HCT116 (cell line): ENCODE results near the gene EBPL. TPM values are rescaled to one million over a fixed set of nuclear protein-coding genes. Genes with fewer than 3 reads are reported as not detected.

Experiments used
- ATAC-seq: fragments of 200-7000 bp; cut with Tn5 transposase; 2 replicates; pipeline ENCODE4 v1.9.1; 2020; ENCODE audit warnings: mild to moderate bottlenecking, moderate library complexity
- BruUV-seq: library from RNA; stranded (reverse); fragments of 400-500 nt; replicated peaks from 2 replicates; lab custom pipeline; 2021; lab: Mats Ljungman, UMichigan
- CTCF ChIA-PET: fragments of 300-600 bp; sonication (Branson Sonifier 250); formaldehyde crosslinking; loops from one replicate; lab custom pipeline; 2021; ENCODE audit warnings: antibody characterized with exemption; lab: Charles Lee
- POLR2A ChIA-PET: fragments of 300-600, 350-600 bp; sonication (Branson Sonifier 250); formaldehyde crosslinking; loops from one replicate; lab custom pipeline; 2021; ENCODE audit warnings: antibody characterized with exemption; lab: Charles Lee
- RAD21 ChIA-PET, 2 experiments: fragments of 300-600 bp; sonication (Branson Sonifier 250); formaldehyde crosslinking; loops; one replicate each; lab custom pipeline; 2023; ENCODE audit warnings: low total read pairs in 2 of 2; ENCODE audit not compliant: uncharacterized antibody in 2 of 2, unreplicated experiment in 2 of 2, low non-redundant PET in 1 of 2; lab: Charles Lee
- DNase-seq: peaks from one replicate; pipeline ENCODE4 v3.0.0-alpha.2; 2010; ENCODE audit warnings: low read depth, low spot score
- H2AFZ ChIP-seq: fragments of 200-600 bp; shearing (Covaris generic), sonication (generic); 2 replicates; pipeline ENCODE4 v1.6.1; 2017; ENCODE audit warnings: low read depth, mixed run types, mixed read lengths, antibody characterized with exemption, low read length; ENCODE audit not compliant: poor library complexity, severe bottlenecking
- H3K27ac ChIP-seq: 2 replicates; pipeline ENCODE4 v1.5.1; 2012; ENCODE audit warnings: low read depth, low read length
- H3K27me3 ChIP-seq: fragments of 200-600 bp; sonication (generic); 2 replicates; pipeline ENCODE4 v1.6.1; 2016; ENCODE audit warnings: mixed run types, low read length, mixed read lengths; ENCODE audit not compliant: insufficient read depth
- H3K36me3 ChIP-seq, 2 experiments: fragments of 200-500 bp in 1 of 2; fragments of 200-600 bp in 1 of 2; sonication (Bioruptor generic) in 1 of 2; sonication (generic) in 1 of 2; 2 replicates each; pipeline versions ENCODE4 v1.5.1 to v1.6.1; 2014 to 2016; ENCODE audit warnings: low read length in 2 of 2, inconsistent platforms in 1 of 2, mixed read lengths in 1 of 2, mixed run types in 1 of 2; ENCODE audit not compliant: insufficient read depth in 2 of 2, control insufficient read depth in 1 of 2
- H3K4me1 ChIP-seq, 2 experiments: fragments of 200-600 bp in 1 of 2; sonication (generic) in 1 of 2; 2 replicates each; pipeline versions ENCODE4 v1.5.1 to v1.6.1; 2012 to 2017; ENCODE audit warnings: low read length in 2 of 2, inconsistent platforms in 1 of 2, mild to moderate bottlenecking in 1 of 2, mixed read lengths in 1 of 2, mixed run types in 1 of 2, moderate library complexity in 1 of 2; ENCODE audit not compliant: insufficient read depth in 2 of 2, control insufficient read depth in 1 of 2
- H3K4me2 ChIP-seq: fragments of 200-600 bp; sonication (generic); 2 replicates; pipeline ENCODE4 v1.6.1; 2017; ENCODE audit warnings: mixed run types, low read length, mixed read lengths
- H3K4me3 ChIP-seq, 2 experiments: fragments of 200-600 bp in 1 of 2; sonication (generic) in 1 of 2; replicated peaks in 1 of 2; 2 replicates each; pipeline ENCODE4 v1.5.1; 2011 to 2016; ENCODE audit warnings: low read length in 2 of 2, control low read depth in 1 of 2, low read depth in 1 of 2, mild to moderate bottlenecking in 1 of 2, mixed read lengths in 1 of 2, mixed run types in 1 of 2
- H3K79me2 ChIP-seq: fragments of 200-600 bp; sonication (generic); 2 replicates; pipeline ENCODE4 v1.6.1; 2017; ENCODE audit warnings: mild to moderate bottlenecking, mixed run types, low read length, moderate library complexity, mixed read lengths; ENCODE audit not compliant: insufficient read depth
- H3K9ac ChIP-seq: fragments of 200-600 bp; sonication (generic); 2 replicates; pipeline ENCODE4 v1.6.1; 2016; ENCODE audit warnings: low read length, mixed read lengths
- H3K9me2 ChIP-seq: fragments of 200-600 bp; sonication (generic), shearing (Covaris generic); 2 replicates; pipeline ENCODE4 v1.6.1; 2017; ENCODE audit warnings: mixed run types, mild to moderate bottlenecking, moderate library complexity; ENCODE audit not compliant: insufficient read depth
- H3K9me3 ChIP-seq, 2 experiments: fragments of 200-500 bp in 1 of 2; fragments of 200-600 bp in 1 of 2; sonication (Bioruptor generic) in 1 of 2; sonication (generic) in 1 of 2; 2 replicates each; pipeline ENCODE4 v1.6.1; 2014 to 2017; ENCODE audit warnings: low read length in 2 of 2, mixed read lengths in 2 of 2, inconsistent platforms in 1 of 2, low read depth in 1 of 2, mild to moderate bottlenecking in 1 of 2, mixed run types in 1 of 2, moderate library complexity in 1 of 2; ENCODE audit not compliant: control insufficient read depth in 1 of 2, insufficient read depth in 1 of 2
- H4K20me1 ChIP-seq: fragments of 200-600 bp; sonication (generic), shearing (Covaris generic); 2 replicates; pipeline ENCODE4 v1.6.1; 2017; ENCODE audit warnings: mixed run types, mild to moderate bottlenecking, moderate library complexity; ENCODE audit not compliant: insufficient read depth
- ATF3 ChIP-seq: IDR thresholded peaks from 2 replicates; pipeline ENCODE4 v1.6.1; 2012
- CBX3 ChIP-seq: IDR thresholded peaks from 2 replicates; pipeline ENCODE4 v1.6.1; 2012; ENCODE audit warnings: low read depth
- CEBPB ChIP-seq: IDR thresholded peaks from 2 replicates; pipeline ENCODE4 v1.6.1; 2012; ENCODE audit warnings: low read depth
- CTCF ChIP-seq, 3 experiments: fragments of 200-600 bp in 1 of 3; sonication (generic) in 1 of 3; IDR thresholded peaks in 2 of 3; conservative IDR thresholded peaks in 1 of 3; 2 replicates each; pipeline ENCODE4 v1.5.1; 2012 to 2017; ENCODE audit warnings: low read depth in 2 of 3, low read length in 2 of 3, antibody characterized with exemption in 1 of 3, borderline replicate concordance in 1 of 3, control low read depth in 1 of 3, mild to moderate bottlenecking in 1 of 3, mixed read lengths in 1 of 3, mixed run types in 1 of 3, moderate library complexity in 1 of 3; ENCODE audit not compliant: insufficient read depth in 1 of 3
- EGR1 ChIP-seq: IDR thresholded peaks from 2 replicates; pipeline ENCODE4 v1.6.1; 2012; ENCODE audit warnings: low read depth
- EZH2 ChIP-seq: fragments of 200-600 bp; sonication (generic); IDR thresholded peaks from 2 replicates; pipeline ENCODE4 v1.6.1; 2017; ENCODE audit warnings: antibody characterized with exemption, mixed run types
- EZH2phosphoT487 ChIP-seq: fragments of 200-600 bp; IDR thresholded peaks from 2 replicates; pipeline ENCODE4 v1.6.1; 2018; ENCODE audit warnings: antibody characterized with exemption, borderline replicate concordance
- FOSL1 ChIP-seq: IDR thresholded peaks from 2 replicates; pipeline ENCODE4 v1.6.1; 2012; ENCODE audit warnings: low read depth
- JUND ChIP-seq: IDR thresholded peaks from 2 replicates; pipeline ENCODE4 v1.6.1; 2012
- POLR2A ChIP-seq: IDR thresholded peaks from 2 replicates; pipeline ENCODE4 v1.7.0; 2011; ENCODE audit warnings: borderline replicate concordance; ENCODE audit not compliant: insufficient read depth, insufficient read length; ENCODE audit errors: extremely low read depth
- POLR2AphosphoS5 ChIP-seq: IDR thresholded peaks from 2 replicates; pipeline ENCODE4 v1.6.1; 2011; ENCODE audit warnings: mild to moderate bottlenecking, low read depth, low read length, moderate library complexity
- RAD21 ChIP-seq: IDR thresholded peaks from 2 replicates; pipeline ENCODE4 v1.6.1; 2012; ENCODE audit warnings: low read depth, mild to moderate bottlenecking
- REST ChIP-seq: IDR thresholded peaks from 2 replicates; pipeline ENCODE4 v1.6.1; 2012; ENCODE audit warnings: low read depth
- SP1 ChIP-seq: IDR thresholded peaks from 2 replicates; pipeline ENCODE4 v1.6.1; 2012; ENCODE audit warnings: low read depth
- SRF ChIP-seq: IDR thresholded peaks from 2 replicates; pipeline ENCODE4 v1.6.1; 2012; ENCODE audit warnings: low read depth
- TCF7L2 ChIP-seq: IDR thresholded peaks from 2 replicates; pipeline ENCODE4 v1.7.0; 2011; ENCODE audit warnings: borderline replicate concordance, inconsistent platforms; ENCODE audit not compliant: insufficient read depth, insufficient read length; ENCODE audit errors: extremely low read depth
- YY1 ChIP-seq: IDR thresholded peaks from 2 replicates; pipeline ENCODE4 v1.6.1; 2011; ENCODE audit warnings: low read length, low read depth, moderate library complexity, mild to moderate bottlenecking; ENCODE audit not compliant: insufficient replicate concordance; ENCODE audit errors: extremely low read depth
- ZBTB33 ChIP-seq: IDR thresholded peaks from 2 replicates; pipeline ENCODE4 v1.6.1; 2011; ENCODE audit warnings: mild to moderate bottlenecking, low read length, moderate library complexity; ENCODE audit not compliant: insufficient replicate concordance; ENCODE audit errors: extremely low read depth
- ZFX ChIP-seq: fragments of 450-650 bp; IDR thresholded peaks from 2 replicates; pipeline ENCODE4 v1.6.1; 2017
- intact Hi-C: fragments of 100-400 bp; cut with micrococcal nuclease; formaldehyde crosslinking; loops from 2 replicates; pipeline ENCODE4 v1.10.0; 2022
- total RNA-seq: library from RNA; stranded (reverse); gene quantifications from one replicate; pipeline ENCODE4 v1.2.1, GENCODE V29; 2021; ENCODE audit not compliant: unreplicated experiment

EBPL gene
- total RNA-seq, 1 experiment from 2014 or later, result 73.2 TPM

GRCh38 chr13:49664606-49665005, 26.7 kb downstream of the EBPL start (continued):
- TF ChIP-seq CTCF (IDR thresholded peaks at IDR 0.05 in 2 of 3, conservative IDR thresholded peaks at IDR 0.05 in 1 of 3; ENCODE audit: borderline replicate concordance in 1 of 3, insufficient read depth in 1 of 3, low read depth in 2 of 3, low read length in 2 of 3) (no peak), FOSL1 (no peak), EGR1 (no peak), CBX3 (no peak), TCF7L2 (no peak), ATF3 (no peak), POLR2AphosphoS5 (no peak), ZFX (no peak), SRF (no peak)

GRCh38 chr13:49657241-49657641, 34.0 kb downstream of the EBPL start:
- BruUV-seq, result no TSS peak
- ChIA-PET RAD21 (no interaction called here), CTCF (no interaction called here)
- TF ChIP-seq REST (no peak), JUND (no peak), SRF (no peak), CEBPB (no peak), POLR2AphosphoS5 (no peak), POLR2A (no peak), EZH2 (no peak), RAD21 (no peak), SP1 (no peak), ZFX (no peak), ZBTB33 (no peak), EZH2phosphoT487 (no peak), YY1 (no peak), ATF3 (no peak)

More at GRCh38 chr13:49657241-49657641, 34.0 kb downstream of the EBPL start:
- H3K4me1 ChIP-seq, result no peaks in the 10 kb centered on the region
- no peak overlapping the region for H3K9ac ChIP-seq
- H3K9me2 ChIP-seq, result no peaks in the 10 kb centered on the region
- H3K4me3 ChIP-seq, result no peak overlapping the region
- ATAC-seq (no peak), DNase-seq (no peak)
- POLR2A ChIA-PET, result no interaction called here
- no peak overlapping the region for H2AFZ ChIP-seq
- no peaks in the 10 kb centered on the region for H3K79me2 ChIP-seq
- intact Hi-C loops, result no loop called here
- H3K27me3 ChIP-seq, result no peaks in the 10 kb centered on the region
- no peaks in the 10 kb centered on the region for H3K9me3 ChIP-seq
- peaks cover under 1 to 10% of the 10 kb centered on the region in 2 experiments; a peak in 1 of 4 replicates for H3K36me3 ChIP-seq
- H3K27ac ChIP-seq, result no peak overlapping the region
- H3K4me2 ChIP-seq, result no peak overlapping the region
- H4K20me1 ChIP-seq, result no peaks in the 10 kb centered on the region
